MCF 10A (cell line): Measurements from ENCODE around the gene TTLL1. TPM values are rescaled to one million over a fixed set of nuclear protein-coding genes. Genes with fewer than 3 reads are reported as not detected.

Experiments used
- BruUV-seq: library from RNA; stranded (reverse); fragments of 400-500 nt; replicated peaks from 2 replicates; lab custom pipeline; 2021; lab: Mats Ljungman, UMichigan
- CTCF ChIA-PET: fragments of 300-600 bp; sonication (Branson Sonifier 250); formaldehyde crosslinking; extraction: SDS; loops from one replicate; lab custom pipeline; 2021; ENCODE audit warnings: antibody characterized with exemption, inconsistent platforms; lab: Yijun Ruan, JAX
- POLR2A ChIA-PET: fragments of 300-600, 350-650 bp; sonication (Branson Sonifier 250); formaldehyde crosslinking; extraction: SDS; loops from one replicate; lab custom pipeline; 2020; ENCODE audit warnings: antibody characterized with exemption, inconsistent platforms; lab: Yijun Ruan, JAX
- DNase-seq: peaks from one replicate; pipeline ENCODE4 v3.0.0-alpha.2; 2018; ENCODE audit not compliant: unreplicated experiment
- H3K27ac Mint-ChIP-seq: one replicate; pipeline ENCODE4 v1.8.0; 2022; ENCODE audit warnings: mild to moderate bottlenecking, low read depth, mixed read lengths; ENCODE audit not compliant: unreplicated experiment
- H3K27me3 Mint-ChIP-seq: one replicate; pipeline ENCODE4 v1.8.0; 2022; ENCODE audit warnings: mixed read lengths; ENCODE audit not compliant: insufficient read depth, unreplicated experiment
- H3K36me3 Mint-ChIP-seq: one replicate; pipeline ENCODE4 v1.8.0; 2022; ENCODE audit warnings: mild to moderate bottlenecking, moderate library complexity, mixed read lengths; ENCODE audit not compliant: insufficient read depth, unreplicated experiment
- H3K4me1 Mint-ChIP-seq: one replicate; pipeline ENCODE4 v1.8.0; 2022; ENCODE audit warnings: mixed read lengths; ENCODE audit not compliant: insufficient read depth, unreplicated experiment
- H3K4me3 Mint-ChIP-seq: one replicate; pipeline ENCODE4 v1.8.0; 2022; ENCODE audit warnings: mild to moderate bottlenecking, moderate library complexity, mixed read lengths; ENCODE audit not compliant: unreplicated experiment
- H3K9me3 Mint-ChIP-seq: one replicate; pipeline ENCODE4 v1.8.0; 2022; ENCODE audit warnings: mixed read lengths; ENCODE audit not compliant: unreplicated experiment
- intact Hi-C: fragments of 100-400 bp; cut with micrococcal nuclease; formaldehyde crosslinking; loops from 2 replicates; pipeline ENCODE4 v1.14.1; 2022
- total RNA-seq: library from RNA; stranded (reverse); gene quantifications from 2 replicates; pipeline ENCODE4 v1.2.3, GENCODE V29; 2022
- TF ChIP-seq, protein P1 (sequence below): fragments of 200-600 bp; IDR thresholded peaks from one replicate; pipeline ENCODE4 v1.8.0; 2022; ENCODE audit warnings: antibody characterized with exemption, mild to moderate bottlenecking; ENCODE audit not compliant: unreplicated experiment

TTLL1 gene
- total RNA-seq, 1 experiment from 2014 or later: 3.3 TPM

DNA sequence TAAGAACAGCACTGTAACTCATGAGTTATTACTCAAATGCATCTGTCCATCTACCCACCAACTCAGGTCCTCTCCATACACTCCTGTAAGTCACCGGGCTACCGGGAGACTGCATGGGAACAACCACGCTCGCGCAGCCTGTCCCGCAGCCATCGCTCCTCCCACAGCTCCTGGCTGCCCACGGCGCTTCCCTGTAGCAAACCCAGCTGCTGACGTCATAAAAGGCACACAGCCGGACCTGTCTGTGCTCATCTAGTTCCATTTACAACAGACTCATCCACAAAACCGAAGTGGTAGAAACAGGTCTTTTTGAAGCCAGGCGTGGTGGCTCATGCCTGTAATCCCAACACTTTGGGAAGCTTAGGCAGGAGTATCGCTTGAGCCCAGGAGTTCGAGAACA lies 50.9 kb downstream of the TTLL1 start:
- CTCF ChIA-PET: no interaction called here
- POLR2A ChIA-PET: no interaction called here

DNA sequence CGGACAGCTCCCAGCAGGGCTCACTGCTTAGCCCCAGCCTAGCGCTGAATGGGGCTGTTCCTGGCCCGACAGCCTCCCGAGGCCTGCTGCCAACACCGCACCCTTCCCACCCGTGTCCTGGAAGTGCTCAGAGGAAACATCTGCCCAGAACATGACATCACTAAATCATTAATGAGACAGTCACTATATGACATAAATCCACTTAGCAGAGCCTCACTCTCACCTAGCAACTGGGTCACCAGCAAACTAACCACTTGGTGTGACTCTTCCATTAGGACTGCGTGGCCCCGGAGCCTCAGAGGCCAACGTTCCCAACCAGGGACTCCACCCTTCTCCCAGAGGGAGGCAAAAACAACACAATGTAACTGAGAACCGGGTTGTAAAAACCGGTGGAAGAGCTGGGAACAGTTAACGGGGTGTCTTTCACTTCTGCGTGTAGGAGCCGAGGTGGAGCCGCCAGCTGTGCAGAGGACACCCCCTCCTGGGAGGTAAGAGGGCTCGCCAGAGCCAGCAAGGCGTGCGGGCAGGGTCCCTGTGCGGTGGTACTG lies 52.8 kb downstream of the TTLL1 start:
- H3K36me3 Mint-ChIP-seq: peaks cover 5% of the 10 kb centered on the region
- ChIA-PET CTCF (interaction anchor here (0.9 kb wide), 1 partner anchor 24 kb away, joined by 3 read pairs; no protein-coding TSS in a partner anchor), POLR2A (interaction anchor here (0.6 kb wide), 1 partner anchor 13 kb away, joined by 3 read pairs; no protein-coding TSS in a partner anchor)
- H3K4me1 Mint-ChIP-seq: peaks cover 6% of the 10 kb centered on the region
- no peaks in the 10 kb centered on the region for H3K27me3 Mint-ChIP-seq
- TF ChIP-seq, protein P1, sequence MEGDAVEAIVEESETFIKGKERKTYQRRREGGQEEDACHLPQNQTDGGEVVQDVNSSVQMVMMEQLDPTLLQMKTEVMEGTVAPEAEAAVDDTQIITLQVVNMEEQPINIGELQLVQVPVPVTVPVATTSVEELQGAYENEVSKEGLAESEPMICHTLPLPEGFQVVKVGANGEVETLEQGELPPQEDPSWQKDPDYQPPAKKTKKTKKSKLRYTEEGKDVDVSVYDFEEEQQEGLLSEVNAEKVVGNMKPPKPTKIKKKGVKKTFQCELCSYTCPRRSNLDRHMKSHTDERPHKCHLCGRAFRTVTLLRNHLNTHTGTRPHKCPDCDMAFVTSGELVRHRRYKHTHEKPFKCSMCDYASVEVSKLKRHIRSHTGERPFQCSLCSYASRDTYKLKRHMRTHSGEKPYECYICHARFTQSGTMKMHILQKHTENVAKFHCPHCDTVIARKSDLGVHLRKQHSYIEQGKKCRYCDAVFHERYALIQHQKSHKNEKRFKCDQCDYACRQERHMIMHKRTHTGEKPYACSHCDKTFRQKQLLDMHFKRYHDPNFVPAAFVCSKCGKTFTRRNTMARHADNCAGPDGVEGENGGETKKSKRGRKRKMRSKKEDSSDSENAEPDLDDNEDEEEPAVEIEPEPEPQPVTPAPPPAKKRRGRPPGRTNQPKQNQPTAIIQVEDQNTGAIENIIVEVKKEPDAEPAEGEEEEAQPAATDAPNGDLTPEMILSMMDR: no peak
- no peak overlapping the region for H3K4me3 Mint-ChIP-seq
- H3K27ac Mint-ChIP-seq: no peak overlapping the region
- no peaks in the 10 kb centered on the region for H3K9me3 Mint-ChIP-seq
- intact Hi-C loops: loop anchor here (10.0 kb wide), 1 partner anchor 102 kb away; no protein-coding TSS in a partner anchor
- BruUV-seq: no TSS peak
- no peak for DNase-seq

More for the DNA sequence above, 50.9 kb downstream of the TTLL1 start:
- TF ChIP-seq, protein P1: no peak
- no peak overlapping the region for H3K4me3 Mint-ChIP-seq
- no peaks in the 10 kb centered on the region for H3K27me3 Mint-ChIP-seq
- BruUV-seq: no TSS peak
- peaks cover 6% of the 10 kb centered on the region for H3K4me1 Mint-ChIP-seq
- no peak overlapping the region for H3K27ac Mint-ChIP-seq
- DNase-seq: no peak
- H3K9me3 Mint-ChIP-seq: no peaks in the 10 kb centered on the region
- intact Hi-C loops: loop anchor here (10.0 kb wide), 1 partner anchor 104 kb away; no protein-coding TSS in a partner anchor
- H3K36me3 Mint-ChIP-seq: peaks cover 5% of the 10 kb centered on the region

DNA sequence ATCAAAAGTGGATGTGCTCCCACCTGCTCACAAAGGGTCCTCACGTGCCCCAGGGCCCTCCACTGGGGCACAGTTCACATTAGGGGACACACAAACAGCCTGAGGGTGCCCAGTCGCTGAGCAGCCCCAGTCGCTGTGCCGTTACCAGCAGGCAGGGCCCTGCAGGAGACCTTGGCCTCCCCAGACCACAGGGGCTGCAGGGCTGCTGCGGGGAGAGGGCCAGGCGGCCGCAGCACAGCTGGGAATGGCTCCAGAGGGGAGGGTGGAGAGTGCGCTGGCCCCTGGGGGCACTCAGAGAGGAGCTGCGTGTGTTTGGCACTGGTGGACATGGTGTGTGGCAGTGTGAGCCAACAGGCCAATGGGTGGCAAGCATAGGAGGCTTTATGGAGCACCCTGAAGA lies 53.9 kb downstream of the TTLL1 start:
- Mint-ChIP-seq H3K9me3 (no peaks in the 10 kb centered on the region), H3K4me3 (no peak overlapping the region), H3K27ac (no peak overlapping the region), H3K36me3 (peaks cover 5% of the 10 kb centered on the region), H3K27me3 (no peaks in the 10 kb centered on the region), H3K4me1 (peaks cover 6% of the 10 kb centered on the region)
- CTCF ChIA-PET: interaction anchor here (0.6 to 1.2 kb wide), 4 partner anchors 23 to 233 kb away, joined by 3 to 5 read pairs (median 4); no protein-coding TSS in a partner anchor
- TF ChIP-seq, protein P1: no peak
- intact Hi-C loops: loop anchor here (10.0 kb wide), 1 partner anchor 100 kb away; no protein-coding TSS in a partner anchor
- no peak for DNase-seq
- BruUV-seq: no TSS peak
- POLR2A ChIA-PET: no interaction called here

DNA sequence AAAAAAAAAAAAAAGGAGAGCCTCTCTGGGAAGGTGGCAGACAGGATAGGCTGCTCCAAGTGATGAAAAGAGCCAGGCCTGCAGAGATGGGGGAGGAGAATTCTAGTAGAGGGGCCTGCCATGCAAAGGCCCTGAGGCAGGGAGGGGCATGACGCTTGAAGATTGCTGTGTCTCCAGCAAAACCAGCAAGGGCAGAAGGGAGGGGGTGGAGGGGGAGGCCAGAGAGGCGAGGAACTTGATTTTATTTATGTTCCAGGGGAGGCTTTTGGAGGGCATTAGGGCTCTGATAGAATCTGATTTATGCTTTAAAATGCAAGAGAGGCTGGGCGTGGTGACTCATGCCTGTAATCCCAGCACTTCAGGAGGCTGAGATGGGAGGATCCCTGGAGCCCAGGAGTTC lies 57.6 kb downstream of the TTLL1 start:
- no TSS peak for BruUV-seq
- CTCF ChIA-PET: no interaction called here
- DNase-seq: no peak
- intact Hi-C loops: loop anchor here (10.0 kb wide), 1 partner anchor 97 kb away; no protein-coding TSS in a partner anchor
- H3K4me1 Mint-ChIP-seq: peaks cover 16% of the 10 kb centered on the region
- TF ChIP-seq, protein P1: no peak
- POLR2A ChIA-PET: no interaction called here
- H3K9me3 Mint-ChIP-seq: no peaks in the 10 kb centered on the region
- H3K4me3 Mint-ChIP-seq: no peak overlapping the region
- H3K27ac Mint-ChIP-seq: no peak overlapping the region
- H3K27me3 Mint-ChIP-seq: no peaks in the 10 kb centered on the region
- no peaks in the 10 kb centered on the region for H3K36me3 Mint-ChIP-seq
